Uterus (tissue), 2 donors: ENCODE results near the gene EZH2.

Source experiments
- POLR2A ChIP-seq, 2 donors: fragments of 450-650 bp; IDR thresholded peaks; one replicate each; pipeline ENCODE4 v1.6.1; 2016; ENCODE audit warnings: antibody characterized with exemption in 2 of 2, mild to moderate bottlenecking in 1 of 2, moderate library complexity in 1 of 2
- TF ChIP-seq, protein P1 (sequence below), 4 experiments: fragments of 200-600 bp in 2 of 4; fragments of 450-650 bp in 2 of 4; sonication (generic) in 2 of 4; IDR thresholded peaks; one replicate each; pipeline ENCODE4 v1.5.1; 2016 to 2019; ENCODE audit warnings: antibody characterized with exemption in 4 of 4, mild to moderate bottlenecking in 2 of 4, moderate library complexity in 1 of 4

DNA sequence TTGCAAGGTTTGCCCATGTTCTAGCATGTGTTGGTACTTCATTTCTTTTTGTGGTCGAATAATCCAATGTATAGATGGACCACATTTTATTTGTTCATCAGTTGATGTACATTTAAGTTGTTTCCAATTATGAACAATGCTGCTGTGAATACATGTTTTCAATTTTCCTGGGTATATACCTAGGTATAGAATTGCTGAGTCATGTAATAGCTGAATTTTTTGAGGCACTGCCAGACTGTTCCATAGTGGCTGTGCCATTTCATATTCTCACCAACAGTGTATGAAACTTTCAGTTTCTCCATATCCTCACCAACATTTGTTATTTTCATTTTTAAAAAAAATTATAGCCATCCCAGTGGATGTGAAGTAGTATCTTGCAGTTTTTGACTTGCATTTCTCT, 90.5 kb downstream of the EZH2 start:
- TF ChIP-seq POLR2A (IDR thresholded peaks at IDR 0.05), result no peak
- TF ChIP-seq, protein P1, sequence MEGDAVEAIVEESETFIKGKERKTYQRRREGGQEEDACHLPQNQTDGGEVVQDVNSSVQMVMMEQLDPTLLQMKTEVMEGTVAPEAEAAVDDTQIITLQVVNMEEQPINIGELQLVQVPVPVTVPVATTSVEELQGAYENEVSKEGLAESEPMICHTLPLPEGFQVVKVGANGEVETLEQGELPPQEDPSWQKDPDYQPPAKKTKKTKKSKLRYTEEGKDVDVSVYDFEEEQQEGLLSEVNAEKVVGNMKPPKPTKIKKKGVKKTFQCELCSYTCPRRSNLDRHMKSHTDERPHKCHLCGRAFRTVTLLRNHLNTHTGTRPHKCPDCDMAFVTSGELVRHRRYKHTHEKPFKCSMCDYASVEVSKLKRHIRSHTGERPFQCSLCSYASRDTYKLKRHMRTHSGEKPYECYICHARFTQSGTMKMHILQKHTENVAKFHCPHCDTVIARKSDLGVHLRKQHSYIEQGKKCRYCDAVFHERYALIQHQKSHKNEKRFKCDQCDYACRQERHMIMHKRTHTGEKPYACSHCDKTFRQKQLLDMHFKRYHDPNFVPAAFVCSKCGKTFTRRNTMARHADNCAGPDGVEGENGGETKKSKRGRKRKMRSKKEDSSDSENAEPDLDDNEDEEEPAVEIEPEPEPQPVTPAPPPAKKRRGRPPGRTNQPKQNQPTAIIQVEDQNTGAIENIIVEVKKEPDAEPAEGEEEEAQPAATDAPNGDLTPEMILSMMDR (IDR thresholded peaks at IDR 0.05), result no peak
